H54 (cell line): ENCODE data around the gene CARD11.

ENCODE experiments used
- DNase-seq: peaks from one replicate; pipeline ENCODE4 v3.0.0; 2011; ENCODE audit warnings: low spot score, mixed read lengths; ENCODE audit not compliant: insufficient read length
- FAIRE-seq: peaks from 3 replicates; lab custom pipeline; 2011; peaks lifted over from hg19 to GRCh38; lab: Jason Lieb, UNC
- POLR2A ChIP-seq: IDR thresholded peaks from 2 replicates; pipeline ENCODE4 v1.6.1; 2011; ENCODE audit warnings: low read depth, mild to moderate bottlenecking, low read length

The CARD11 gene

GRCh38 chr7:2861509-2861908 is 182.2 kb downstream of the CARD11 start:
- TF ChIP-seq POLR2A = no peak
- FAIRE-seq (no peak), DNase-seq (no peak)

- TF ChIP-seq POLR2A = no peak
- FAIRE-seq (no peak), DNase-seq (no peak)
These were observed 183.0 kb downstream of the CARD11 start for GRCh38 chr7:2860627-2861133.

- no peak for FAIRE-seq
- no peak for DNase-seq
- TF ChIP-seq POLR2A = no peak
These were observed 183.7 kb downstream of the CARD11 start for GRCh38 chr7:2859952-2860351.

GRCh38 chr7:2858621-2859020 is 185.0 kb downstream of the CARD11 start:
- no peak for DNase-seq
- no peak for TF ChIP-seq POLR2A
- no peak for FAIRE-seq

- DNase-seq = no peak
- TF ChIP-seq POLR2A = no peak
- no peak for FAIRE-seq
These were observed 187.1 kb downstream of the CARD11 start for GRCh38 chr7:2856388-2857169.
